Dedifferentiated amniotic fluid mesenchymal stem cell (primary cell): ENCODE results near the gene RBM42.

Experiments
- DNase-seq: peaks from one replicate; pipeline ENCODE4 v3.0.0-alpha.2; 2016; ENCODE audit errors: extremely low spot score

The RBM42 gene

GRCh38 chr19:35621708-35622107, 7.1 kb upstream of the RBM42 start:
- DNase-seq = no peak

GRCh38 chr19:35622750-35623149, 6.1 kb upstream of the RBM42 start:
- no peak for DNase-seq

GRCh38 chr19:35623327-35624010, 5.4 kb upstream of the RBM42 start:
- no peak for DNase-seq

- DNase-seq = no peak
Measured at GRCh38 chr19:35628264-35628564, 622 bp upstream of the RBM42 start.

- no peak for DNase-seq
Measured at GRCh38 chr19:35629332-35629633, 447 bp downstream of the RBM42 start.

GRCh38 chr19:35633727-35634440, 5.0 kb downstream of the RBM42 start:
- no peak for DNase-seq

- DNase-seq = no peak
Measured at GRCh38 chr19:35636651-35637050, 7.8 kb downstream of the RBM42 start.

- no peak for DNase-seq
Measured at GRCh38 chr19:35637165-35637564, 8.3 kb downstream of the RBM42 start.

GRCh38 chr19:35639321-35639639, 10.4 kb downstream of the RBM42 start:
- DNase-seq = no peak

- no peak for DNase-seq
Measured at GRCh38 chr19:35639863-35640262, 11.0 kb downstream of the RBM42 start.

- no peak for DNase-seq
Measured at GRCh38 chr19:35641515-35642151, 12.8 kb downstream of the RBM42 start, which contains the start of gene ETV2. Gene ETV2, plus strand, starts transcription at chr19:35641745. Its CDS starts 716 bp downstream, at chr19:35642461.

GRCh38 chr19:35642312-35642711, 13.5 kb downstream of the RBM42 start:
- DNase-seq = no peak

- no peak for DNase-seq
Measured at GRCh38 chr19:35642798-35643254, 14.0 kb downstream of the RBM42 start.

GRCh38 chr19:35643255-35644205, 14.7 kb downstream of the RBM42 start:
- DNase-seq = peak; percentile 25

GRCh38 chr19:35644206-35644986, 15.6 kb downstream of the RBM42 start:
- DNase-seq = peak; percentile 74

GRCh38 chr19:35644987-35645679, 16.3 kb downstream of the RBM42 start:
- DNase-seq = no peak

GRCh38 chr19:35645680-35646511, 17.1 kb downstream of the RBM42 start:
- DNase-seq = no peak

- peak; percentile 99 for DNase-seq
Measured at GRCh38 chr19:35648017-35648961, 19.5 kb downstream of the RBM42 start, which contains the start of gene COX6B1. Gene COX6B1, plus strand, starts transcription at chr19:35648323. Its CDS starts 2,921 bp downstream, at chr19:35651244.

GRCh38 chr19:35650581-35650980, 21.7 kb downstream of the RBM42 start:
- DNase-seq = no peak
